ENCODE measurements around the gene GPX1. TPM values are rescaled to one million over a fixed set of nuclear protein-coding genes. Genes with fewer than 3 reads are reported as not detected.

GPX1 gene
- total and polyA plus RNA-seq, 2 of the 8 experiments (the other 6 are each of a cell fraction or from before 2014, with no cell fraction given): 250 to 757 TPM

DNA sequence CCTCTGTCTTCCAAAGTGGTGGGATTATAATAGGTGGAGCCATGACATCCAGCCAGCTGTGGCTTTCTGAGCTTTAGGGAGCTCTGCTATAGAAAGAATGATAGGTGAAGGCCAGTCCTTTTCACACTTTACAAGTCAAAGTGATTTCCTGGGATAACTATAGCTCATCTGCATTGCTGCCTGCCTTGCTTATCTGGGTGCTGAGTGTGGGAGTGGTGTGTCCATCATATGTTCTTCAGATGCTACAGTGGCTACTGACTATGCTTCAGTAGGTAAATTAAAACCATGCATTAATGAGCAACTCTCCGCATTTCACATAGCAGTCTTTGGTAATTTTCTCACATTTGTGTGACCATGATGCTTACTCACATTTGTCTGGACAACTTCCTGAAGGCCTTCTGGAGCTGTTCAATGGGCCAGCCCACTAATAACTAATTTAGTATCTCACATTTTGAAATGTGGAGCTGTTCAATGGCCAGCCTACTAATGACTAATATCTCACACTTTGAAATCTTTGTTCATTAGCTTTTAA is 30.2 kb upstream of the GPX1 start (continued):
- no peak for TF ChIP-seq BCL11A (IDR thresholded peaks at IDR 0.05; ENCODE audit: low read depth in 2 of 2, low read length in 2 of 2)
